GM12874 (cell line): Measurements from ENCODE around the gene RBFOX2.

Source experiments
- TF ChIP-seq, protein P1 (sequence below): IDR thresholded peaks from 2 replicates; pipeline ENCODE4 v1.5.1; 2011; ENCODE audit warnings: low read depth, mild to moderate bottlenecking, control low read depth, low read length, moderate library complexity; ENCODE audit not compliant: insufficient read depth

Gene RBFOX2

DNA sequence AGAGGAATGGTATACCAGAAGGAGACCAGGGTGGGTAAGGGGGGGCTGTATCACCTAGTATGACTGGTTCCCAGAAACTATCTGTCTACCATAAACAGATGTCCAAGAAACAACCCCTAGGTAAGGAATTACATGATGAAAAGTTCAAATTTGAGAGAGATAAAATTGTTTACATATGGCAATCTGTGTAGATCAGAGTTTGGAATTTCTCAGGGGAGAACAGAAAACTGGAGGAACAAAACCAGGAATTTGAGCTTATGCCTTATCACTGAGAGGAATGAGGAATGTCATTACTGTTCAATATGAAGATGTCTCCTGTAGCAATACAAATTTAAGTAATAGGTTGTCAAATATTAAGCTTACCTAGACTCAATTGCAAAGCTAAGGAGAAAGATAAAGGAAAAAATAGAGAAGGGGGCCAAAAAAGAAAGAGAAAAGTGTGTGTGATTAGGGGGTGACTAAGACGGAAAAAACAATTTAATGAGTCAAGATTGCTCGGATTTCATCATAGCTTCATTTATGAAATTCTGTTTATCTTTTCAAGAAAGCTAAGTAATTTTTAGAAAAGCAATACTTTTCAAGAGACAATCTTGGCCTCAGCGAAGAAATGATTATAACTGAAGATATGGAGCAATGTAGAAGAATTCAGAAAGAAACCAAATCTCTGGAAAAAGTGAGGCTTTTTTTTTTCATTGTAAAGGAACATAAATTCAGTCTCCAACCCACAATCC is 193.2 kb downstream of the RBFOX2 start:
- TF ChIP-seq, protein P1, sequence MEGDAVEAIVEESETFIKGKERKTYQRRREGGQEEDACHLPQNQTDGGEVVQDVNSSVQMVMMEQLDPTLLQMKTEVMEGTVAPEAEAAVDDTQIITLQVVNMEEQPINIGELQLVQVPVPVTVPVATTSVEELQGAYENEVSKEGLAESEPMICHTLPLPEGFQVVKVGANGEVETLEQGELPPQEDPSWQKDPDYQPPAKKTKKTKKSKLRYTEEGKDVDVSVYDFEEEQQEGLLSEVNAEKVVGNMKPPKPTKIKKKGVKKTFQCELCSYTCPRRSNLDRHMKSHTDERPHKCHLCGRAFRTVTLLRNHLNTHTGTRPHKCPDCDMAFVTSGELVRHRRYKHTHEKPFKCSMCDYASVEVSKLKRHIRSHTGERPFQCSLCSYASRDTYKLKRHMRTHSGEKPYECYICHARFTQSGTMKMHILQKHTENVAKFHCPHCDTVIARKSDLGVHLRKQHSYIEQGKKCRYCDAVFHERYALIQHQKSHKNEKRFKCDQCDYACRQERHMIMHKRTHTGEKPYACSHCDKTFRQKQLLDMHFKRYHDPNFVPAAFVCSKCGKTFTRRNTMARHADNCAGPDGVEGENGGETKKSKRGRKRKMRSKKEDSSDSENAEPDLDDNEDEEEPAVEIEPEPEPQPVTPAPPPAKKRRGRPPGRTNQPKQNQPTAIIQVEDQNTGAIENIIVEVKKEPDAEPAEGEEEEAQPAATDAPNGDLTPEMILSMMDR = no peak

DNA sequence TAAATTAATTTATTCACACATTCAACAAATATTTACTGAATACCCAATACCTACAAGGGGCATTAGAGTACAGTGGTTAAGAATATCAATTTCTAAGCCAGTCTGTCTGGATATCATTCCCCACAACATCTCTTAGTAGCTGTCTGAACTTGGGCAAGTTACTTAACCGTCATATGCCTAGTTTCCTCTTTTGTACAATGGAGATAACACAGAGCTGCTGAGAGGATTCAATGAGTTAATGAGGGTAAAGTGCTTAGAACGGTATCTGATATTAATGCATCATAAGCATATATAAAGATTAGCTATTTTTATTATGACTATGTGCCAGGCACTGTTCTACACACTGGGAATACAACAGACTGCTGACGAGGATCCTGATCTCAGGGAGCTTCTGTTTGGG is 194.6 kb downstream of the RBFOX2 start:
- TF ChIP-seq, protein P1 = no peak

DNA sequence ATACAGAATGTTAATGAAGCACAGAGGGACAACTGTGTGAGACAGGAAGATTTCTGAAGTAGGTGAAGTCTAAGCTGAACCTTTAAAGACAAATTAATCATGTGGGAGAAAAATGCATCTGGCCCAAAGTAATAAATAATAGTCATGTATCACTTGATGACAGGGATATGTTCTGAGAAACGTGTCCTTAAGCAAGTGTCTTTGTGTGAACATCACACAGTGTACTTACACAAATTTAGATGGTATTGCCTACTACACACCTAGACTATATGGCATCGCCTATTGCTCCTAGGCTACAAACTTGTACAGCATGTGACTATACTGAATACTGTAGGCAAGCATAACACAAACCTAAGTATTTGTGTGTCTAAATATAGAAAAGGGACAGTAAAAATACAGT is 198.3 kb downstream of the RBFOX2 start:
- TF ChIP-seq, protein P1 = no peak

DNA sequence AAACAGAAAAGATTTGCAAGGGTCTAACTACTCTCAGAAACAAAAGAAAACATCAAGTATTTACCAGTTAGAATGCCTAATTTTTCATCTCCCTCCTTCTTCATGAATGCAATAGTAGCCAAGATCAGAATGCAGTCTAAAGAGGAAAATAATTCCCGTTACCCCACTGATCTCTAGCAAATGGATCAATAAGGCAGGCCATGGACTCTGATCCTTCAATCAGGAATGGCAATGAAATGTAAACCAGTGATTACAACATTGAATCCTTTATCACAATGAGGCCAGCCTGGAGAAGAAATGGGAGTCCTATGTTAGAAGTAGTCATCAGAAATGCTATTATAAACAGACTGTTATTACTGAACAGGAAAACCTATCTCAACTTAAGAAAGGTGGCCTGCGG is 204.4 kb downstream of the RBFOX2 start:
- TF ChIP-seq, protein P1 = no peak

DNA sequence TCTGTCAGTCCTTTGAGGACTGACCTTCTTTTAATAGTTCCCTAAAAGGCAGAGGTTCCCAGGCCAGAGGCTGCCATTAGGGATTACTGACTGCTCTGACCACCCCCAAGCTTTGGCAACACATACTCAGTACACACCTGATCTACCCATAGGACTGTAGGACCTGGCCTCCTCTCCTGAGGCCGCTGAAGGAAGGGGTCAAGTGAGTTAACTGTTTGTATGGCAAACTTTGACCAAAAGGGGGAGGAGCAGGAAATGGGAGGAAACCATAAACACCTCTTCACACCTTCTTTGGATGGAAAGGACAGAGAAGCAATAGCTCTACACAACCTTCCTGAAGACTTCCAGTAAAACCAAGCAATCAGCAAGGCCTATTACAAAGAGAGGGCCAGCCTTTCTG is 207.0 kb downstream of the RBFOX2 start:
- TF ChIP-seq, protein P1 = no peak

DNA sequence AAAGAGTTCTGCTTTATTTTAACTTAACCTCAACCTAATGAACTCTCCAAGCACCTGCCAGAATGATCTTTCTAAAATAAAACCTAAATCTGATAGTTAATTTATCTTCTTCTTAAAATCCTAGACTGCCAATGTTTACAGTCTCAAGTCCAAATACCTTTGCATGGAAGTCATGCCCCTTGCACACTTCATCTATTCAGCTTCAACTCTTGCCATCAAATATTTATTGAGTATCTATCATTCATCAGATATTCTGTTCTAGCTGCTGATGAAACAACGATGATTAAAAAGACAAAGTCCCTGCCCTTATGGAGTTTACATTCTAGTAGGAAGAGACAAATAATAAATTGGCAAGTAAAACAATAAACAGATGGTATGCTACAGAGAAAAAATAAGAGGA is 209.2 kb downstream of the RBFOX2 start:
- TF ChIP-seq, protein P1 = no peak

DNA sequence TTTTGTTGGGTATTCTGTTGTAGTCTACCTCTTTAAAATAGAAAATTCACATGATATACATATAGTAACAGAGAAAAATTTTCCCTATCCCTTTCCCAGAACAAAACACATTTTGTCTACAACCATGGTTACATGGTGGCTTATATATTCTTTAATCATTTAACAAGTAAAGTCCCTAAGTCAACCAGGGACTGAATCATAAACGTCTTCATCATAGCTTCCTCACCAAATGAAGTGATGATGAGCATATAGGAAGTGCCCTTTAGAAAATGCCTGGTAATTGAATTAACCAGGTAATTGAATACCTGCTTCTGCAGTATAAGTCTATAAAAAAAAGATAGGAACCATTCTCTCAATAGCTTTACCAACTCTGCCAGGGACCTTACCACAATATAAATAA is 209.7 kb downstream of the RBFOX2 start:
- TF ChIP-seq, protein P1 = no peak
